DMS53 (cell line): ENCODE results near the gene TMEM87A.
"Not testable (repeated sequence)": the region's sequence is repeated elsewhere in the genome, so short reads cannot be mapped to it uniquely, and the experiment has no call there.

ENCODE experiments used
- DNase-seq: peaks from one replicate; lab custom pipeline; 2025; lab: John Stamatoyannopoulos, UW

TMEM87A gene

DNA sequence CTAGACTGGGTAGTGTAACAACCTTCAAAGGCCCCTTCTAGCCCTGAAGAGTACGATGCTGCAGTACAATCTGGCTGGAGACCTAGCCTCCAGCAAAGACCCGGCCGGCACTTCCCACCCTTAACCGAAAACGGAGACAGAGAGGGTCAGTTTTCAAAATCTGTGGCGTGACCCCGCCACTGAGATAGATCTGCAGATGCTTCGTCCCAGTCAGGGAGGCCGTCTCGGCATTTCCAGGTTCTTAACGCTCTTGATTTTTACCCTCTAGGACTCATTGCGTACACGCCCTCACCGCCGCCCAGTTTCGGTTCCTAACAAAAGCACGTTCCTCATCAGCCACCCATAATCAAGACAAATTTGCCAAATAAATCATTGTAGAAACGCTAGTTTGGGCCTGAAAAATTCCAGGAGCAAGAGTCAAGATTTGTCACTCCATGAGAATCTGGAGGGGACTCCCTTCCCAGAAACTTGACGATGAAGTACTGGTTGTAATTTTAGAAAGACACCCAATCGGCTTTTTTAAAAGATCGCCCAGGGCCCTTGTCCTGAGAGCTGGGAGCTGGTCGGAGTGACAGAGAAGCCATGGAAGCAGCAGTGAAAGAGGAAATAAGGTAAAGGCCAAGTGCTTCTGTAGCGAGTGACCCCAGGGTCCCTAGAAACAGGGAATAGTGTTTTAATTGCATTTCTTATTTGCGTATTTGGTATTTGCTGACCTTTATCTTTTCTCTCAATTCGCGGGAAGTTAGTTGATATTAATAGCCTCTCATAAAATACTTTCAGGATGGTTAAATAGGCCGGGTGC, 868 bp upstream of the TMEM87A start:
- peak; percentile 66 for DNase-seq

DNA sequence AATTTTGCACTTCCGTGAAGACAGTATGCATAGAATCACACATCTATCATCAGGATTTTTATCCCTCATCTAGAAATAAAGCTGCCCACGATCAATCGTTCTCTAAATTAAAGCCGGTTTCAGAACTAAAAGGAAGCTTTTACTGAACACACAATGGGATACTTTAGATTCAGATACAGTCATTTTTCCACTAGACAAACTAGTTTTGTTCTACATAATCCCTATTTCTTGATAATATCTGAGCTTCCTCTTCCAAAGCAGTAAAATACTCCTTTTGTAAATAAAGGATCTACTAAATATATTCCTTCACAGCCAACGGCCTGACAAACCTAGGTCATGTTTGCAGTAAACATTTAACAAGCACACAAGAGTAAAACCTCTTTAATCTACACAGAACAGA, 2.2 kb downstream of the TMEM87A start:
- DNase-seq, result no peak

- no peak for DNase-seq
Measured at GRCh38 chr15:42270551-42270950, 2.7 kb downstream of the TMEM87A start.

GRCh38 chr15:42267286-42267685, 5.9 kb downstream of the TMEM87A start:
- no peak for DNase-seq

GRCh38 chr15:42264795-42265194, 8.4 kb downstream of the TMEM87A start:
- no peak for DNase-seq

- no peak for DNase-seq
Measured at GRCh38 chr15:42253300-42253699, 19.9 kb downstream of the TMEM87A start.

GRCh38 chr15:42240823-42241222, 32.4 kb downstream of the TMEM87A start:
- no peak for DNase-seq

GRCh38 chr15:42239528-42240182, 33.6 kb downstream of the TMEM87A start:
- peak; percentile 8 for DNase-seq

DNA sequence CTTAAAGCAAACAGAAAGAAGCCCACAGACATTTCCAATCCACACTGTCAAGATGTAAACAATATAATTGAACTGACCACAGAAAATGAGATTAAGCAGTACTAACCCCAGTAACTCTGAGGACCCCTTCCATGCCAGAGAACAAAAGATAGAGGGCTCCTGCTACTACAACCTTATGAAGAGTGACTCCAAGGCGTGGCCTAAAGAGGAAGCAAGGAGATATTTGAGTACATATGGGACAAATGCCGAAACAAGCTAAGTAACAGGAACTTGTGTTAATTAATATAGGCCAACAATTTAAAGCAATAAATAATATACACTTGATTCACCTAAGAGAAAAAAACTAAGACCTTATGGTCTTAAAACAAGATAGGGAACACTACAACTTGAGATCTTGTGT, 40.1 kb downstream of the TMEM87A start:
- DNase-seq, result no peak

- DNase-seq, result no peak
Measured at GRCh38 chr15:42232606-42233005, 40.6 kb downstream of the TMEM87A start.

- DNase-seq, result no peak
Measured at GRCh38 chr15:42231088-42231487, 42.1 kb downstream of the TMEM87A start.

GRCh38 chr15:42228981-42229380, 44.3 kb downstream of the TMEM87A start:
- DNase-seq, result not testable (repeated sequence)

GRCh38 chr15:42228036-42228435, 45.2 kb downstream of the TMEM87A start:
- no peak for DNase-seq

GRCh38 chr15:42226648-42227047, 46.6 kb downstream of the TMEM87A start:
- DNase-seq, result peak; percentile 36

GRCh38 chr15:42220216-42220615, 53.0 kb downstream of the TMEM87A start:
- DNase-seq, result peak; percentile 13

GRCh38 chr15:42218953-42219592, 54.2 kb downstream of the TMEM87A start:
- no peak for DNase-seq

- no peak for DNase-seq
Measured at GRCh38 chr15:42217568-42217967, 55.7 kb downstream of the TMEM87A start.

GRCh38 chr15:42215913-42216829, 57.1 kb downstream of the TMEM87A start:
- DNase-seq, result peak; percentile 8

GRCh38 chr15:42214600-42214999, 58.6 kb downstream of the TMEM87A start:
- DNase-seq, result no peak

DNA sequence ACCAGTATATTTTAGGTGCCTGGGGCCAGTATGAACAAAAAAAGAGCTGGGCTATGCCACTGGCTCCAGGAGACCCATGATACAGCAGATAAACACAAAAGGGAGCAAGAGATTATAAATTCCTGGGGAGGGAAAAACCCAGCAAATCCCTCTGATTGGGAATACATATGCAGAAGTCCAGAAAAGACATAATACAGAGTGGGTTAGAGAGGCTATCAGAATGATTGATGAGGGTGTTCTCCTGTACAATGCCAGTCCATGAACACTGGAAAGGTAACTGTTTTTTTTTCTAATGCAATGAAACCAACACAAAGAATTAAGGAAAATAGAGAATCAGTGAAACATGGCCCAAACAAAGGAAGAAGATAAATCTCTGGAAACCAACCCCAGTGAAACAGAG, 59.7 kb downstream of the TMEM87A start:
- DNase-seq, result no peak

DNA sequence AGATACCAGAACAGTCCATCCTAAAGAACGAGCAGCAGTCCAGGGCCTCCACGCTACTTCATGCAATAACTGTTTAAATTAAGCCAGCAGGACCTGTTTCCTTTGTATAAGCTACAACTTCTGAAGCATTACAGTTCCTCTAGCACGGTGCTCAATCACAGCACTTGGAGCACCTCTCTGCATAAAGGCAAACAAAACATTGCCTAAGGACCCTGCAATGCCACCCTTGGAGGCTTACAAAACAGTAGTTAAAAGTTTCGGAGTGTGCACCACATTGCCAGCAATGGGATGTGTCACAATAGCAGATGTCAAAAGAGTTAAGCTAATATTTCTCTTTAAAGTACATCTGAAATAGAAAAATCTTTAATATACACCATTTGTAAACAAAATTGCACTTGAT, 62.5 kb downstream of the TMEM87A start:
- no peak for DNase-seq
